Bronchial epithelial cell (primary cell): ENCODE results near the gene GPR32. TPM values are rescaled to one million over a fixed set of nuclear protein-coding genes. Genes with fewer than 3 reads are reported as not detected.
"Not testable (repeated sequence)": the region's sequence is repeated elsewhere in the genome, so short reads cannot be mapped to it uniquely, and the experiment has no call there.

Source experiments
- DNase-seq: peaks from one replicate; pipeline ENCODE4 v3.0.0-alpha.2; 2010; ENCODE audit warnings: low read depth
- FAIRE-seq: peaks from 2 replicates; lab custom pipeline; 2011; peaks lifted over from hg19 to GRCh38; lab: Jason Lieb, UNC
- H3K27me3 ChIP-seq: 2 replicates; pipeline ENCODE4 v1.5.1; 2011; ENCODE audit warnings: low read length; ENCODE audit not compliant: control insufficient read depth, insufficient read depth
- H3K36me3 ChIP-seq: 2 replicates; pipeline ENCODE4 v1.5.1; 2011; ENCODE audit warnings: low read length; ENCODE audit not compliant: control insufficient read depth, insufficient read depth
- H3K4me3 ChIP-seq: 2 replicates; pipeline ENCODE4 v1.5.1; 2011; ENCODE audit warnings: mild to moderate bottlenecking, low read depth, low read length, control low read depth
- CTCF ChIP-seq: IDR thresholded peaks from 2 replicates; pipeline ENCODE4 v1.5.1; 2011; ENCODE audit warnings: mild to moderate bottlenecking, moderate library complexity, low read length, control low read depth, inconsistent platforms; ENCODE audit not compliant: insufficient read depth, severe bottlenecking
- total RNA-seq: library from RNA; depleted of rRNA; stranded (reverse); fragments of >200 nt; gene quantifications from 2 replicates; pipeline ENCODE4 v1.2.1, GENCODE V29; 2014

The GPR32 gene
- total RNA-seq = not detected in 2 replicates

GRCh38 chr19:50770164-50770563 lies at the start of gene GPR32:
Gene GPR32 (plus strand): TSS chr19:50770464. CDS start chr19:50770601, 137 bp downstream.
- H3K36me3 ChIP-seq, DNase-seq, H3K27me3 ChIP-seq, H3K4me3 ChIP-seq, FAIRE-seq: not testable (repeated sequence)

- peak; percentile 30 for DNase-seq
- Histone ChIP-seq H3K27me3 (peaks cover 7% of the 10 kb centered on the region), H3K36me3 (no peaks in the 10 kb centered on the region), H3K4me3 (no peak overlapping the region)
- no peak for FAIRE-seq
- TF ChIP-seq CTCF = no peak
Observed at GRCh38 chr19:50720921-50721381, 49.3 kb upstream of the GPR32 start.

GRCh38 chr19:50721441-50722137 lies 48.7 kb upstream of the GPR32 start:
- FAIRE-seq (no peak), DNase-seq (no peak)
- no peak for TF ChIP-seq CTCF
- H3K4me3 ChIP-seq = no peak overlapping the region
- no peaks in the 10 kb centered on the region for H3K36me3 ChIP-seq
- peaks cover 7% of the 10 kb centered on the region for H3K27me3 ChIP-seq

GRCh38 chr19:50722201-50723013 lies 47.9 kb upstream of the GPR32 start:
- FAIRE-seq (no peak), DNase-seq (no peak)
- TF ChIP-seq CTCF = no peak
- Histone ChIP-seq H3K36me3 (no peaks in the 10 kb centered on the region), H3K27me3 (peaks cover 5% of the 10 kb centered on the region), H3K4me3 (no peak overlapping the region)

- Histone ChIP-seq H3K27me3 (peaks cover 4% of the 10 kb centered on the region), H3K36me3 (no peaks in the 10 kb centered on the region), H3K4me3 (peak within 1 kb of the TSS; percentile 46)
- FAIRE-seq (no peak), DNase-seq (no peak)
- no peak for TF ChIP-seq CTCF
Observed at GRCh38 chr19:50723069-50723468, 47.2 kb upstream of the GPR32 start, which contains the start of gene CLEC11A. Gene CLEC11A (plus strand): TSS chr19:50723364. CDS start chr19:50723526, 162 bp downstream.
